HG02870 (cell line): ENCODE results near the gene CIC.
A peak's percentile ranks its signal among the peaks of the same experiment; 100 is the strongest.
"Not testable (repeated sequence)": the region's sequence is repeated elsewhere in the genome, so short reads cannot be mapped to it uniquely, and the experiment has no call there.

Experiments
- ATAC-seq: cut with Tn5 transposase; IDR thresholded peaks from one replicate; pipeline ENCODE4 v1.9.1; 2021; ENCODE audit warnings: mild to moderate bottlenecking, moderate library complexity; ENCODE audit not compliant: unreplicated experiment

CIC gene

GRCh38 chr19:42254089-42254849 lies 14.8 kb upstream of the CIC start:
- ATAC-seq: peak; percentile 22

- ATAC-seq: peak; percentile 58
Observed at GRCh38 chr19:42254850-42255765, 13.9 kb upstream of the CIC start, which contains the start of gene ERF. TSS of gene ERF (minus strand) at chr19:42255128. CDS start at chr19:42254999, 129 bp downstream.

- ATAC-seq: no peak
Observed at GRCh38 chr19:42255766-42256745, 13.0 kb upstream of the CIC start.

GRCh38 chr19:42257842-42258241 lies 11.2 kb upstream of the CIC start:
- not testable (repeated sequence) for ATAC-seq

- no peak for ATAC-seq
Observed at GRCh38 chr19:42261763-42262162, 7.3 kb upstream of the CIC start.

GRCh38 chr19:42266105-42266504 lies 2.9 kb upstream of the CIC start:
- not testable (repeated sequence) for ATAC-seq

- not testable (repeated sequence) for ATAC-seq
Observed at GRCh38 chr19:42266928-42267603, 2.0 kb upstream of the CIC start.

- no peak for ATAC-seq
Observed at GRCh38 chr19:42267644-42268141, 1.4 kb upstream of the CIC start.

GRCh38 chr19:42268142-42268703 lies 829 bp upstream of the CIC start:
- ATAC-seq: peak; percentile 51

GRCh38 chr19:42269478-42270345 lies 660 bp downstream of the CIC start:
- ATAC-seq: no peak

GRCh38 chr19:42270346-42271044 lies 1.4 kb downstream of the CIC start:
- no peak for ATAC-seq

GRCh38 chr19:42271045-42271419 lies 2.0 kb downstream of the CIC start:
- no peak for ATAC-seq

- no peak for ATAC-seq
Observed at GRCh38 chr19:42271861-42272534, 2.9 kb downstream of the CIC start.

- ATAC-seq: no peak
Observed at GRCh38 chr19:42272535-42272897, 3.5 kb downstream of the CIC start.

GRCh38 chr19:42272989-42273406 lies 3.9 kb downstream of the CIC start:
- ATAC-seq: no peak

GRCh38 chr19:42273407-42274064 lies 4.5 kb downstream of the CIC start:
- no peak for ATAC-seq
